Measurements from ENCODE around the gene HOXD3. TPM values are rescaled to one million over a fixed set of nuclear protein-coding genes. Genes with fewer than 3 reads are reported as not detected.

Gene HOXD3
- polyA plus RNA-seq, 1 donor (not counting 4 experiments of a cell fraction or from before 2014, with no cell fraction given): not detected

- dilution Hi-C loops (cut with MboI; ENCODE audit: extremely low pct_ligation_motif_present, low sequenced_read_pairs): loop anchor here (25.0 kb wide), 1 partner anchor 467 kb away; no protein-coding TSS in a partner anchor
- no peaks in the 10 kb centered on the region for H4K20me1 ChIP-seq (ENCODE audit: control insufficient read depth, extremely low read depth, insufficient read depth, low read length)
- H3K4me3 ChIP-seq (ENCODE audit: control insufficient read depth in 2 of 3, extremely low read depth in 1 of 3, insufficient read depth in 2 of 3, low read depth in 1 of 3, low read length in 3 of 3): no peak overlapping the region
- H3K27me3 ChIP-seq (ENCODE audit: control insufficient read depth, extremely low read depth, insufficient read depth, low read length): peaks cover 74% of the 10 kb centered on the region
- H3K9me1 ChIP-seq (ENCODE audit: control insufficient read depth, extremely low read depth, insufficient read depth, low read length): no peaks in the 10 kb centered on the region
- peaks cover 5% of the 10 kb centered on the region for H3K9me3 ChIP-seq (ENCODE audit: control insufficient read depth, low read depth, low read length)
- no peak for TF ChIP-seq CTCF (optimal IDR thresholded peaks at IDR 0.05 in 1 of 3, IDR thresholded peaks at IDR 0.05 in 1 of 3, conservative IDR thresholded peaks at IDR 0.05 in 1 of 3; ENCODE audit: extremely low read depth in 1 of 3, insufficient read depth in 2 of 3, low read length in 3 of 3)
- no peak for TF ChIP-seq EZH2 (IDR thresholded peaks at IDR 0.05; ENCODE audit: low read length)
- no peak overlapping the region for H3K9ac ChIP-seq (ENCODE audit: control insufficient read depth, extremely low read depth, insufficient read depth, low read length)
- no peaks in the 10 kb centered on the region for H3K79me2 ChIP-seq (ENCODE audit: control insufficient read depth, insufficient read depth, low read length)
- H3K4me2 ChIP-seq (ENCODE audit: control insufficient read depth, extremely low read depth, insufficient read depth, low read depth, low read length): no peak overlapping the region
- H3K4me1 ChIP-seq (ENCODE audit: control insufficient read depth, extremely low read depth, insufficient read depth, low read length): no peaks in the 10 kb centered on the region
- H2AFZ ChIP-seq (ENCODE audit: control insufficient read depth, low read length): no peak overlapping the region
- DNase-seq (ENCODE audit: low read depth, low spot score): no peak
- no peak for FAIRE-seq
- H3K36me3 ChIP-seq (ENCODE audit: control insufficient read depth in 2 of 2, extremely low read depth in 1 of 2, insufficient read depth in 2 of 2, low read length in 2 of 2): no peaks in the 10 kb centered on the region
- H3K27ac ChIP-seq (ENCODE audit: control insufficient read depth, insufficient read depth, low read length): no peak overlapping the region
Measured at GRCh38 chr2:176170602-176171305, 13.6 kb downstream of the HOXD3 start.

DNA sequence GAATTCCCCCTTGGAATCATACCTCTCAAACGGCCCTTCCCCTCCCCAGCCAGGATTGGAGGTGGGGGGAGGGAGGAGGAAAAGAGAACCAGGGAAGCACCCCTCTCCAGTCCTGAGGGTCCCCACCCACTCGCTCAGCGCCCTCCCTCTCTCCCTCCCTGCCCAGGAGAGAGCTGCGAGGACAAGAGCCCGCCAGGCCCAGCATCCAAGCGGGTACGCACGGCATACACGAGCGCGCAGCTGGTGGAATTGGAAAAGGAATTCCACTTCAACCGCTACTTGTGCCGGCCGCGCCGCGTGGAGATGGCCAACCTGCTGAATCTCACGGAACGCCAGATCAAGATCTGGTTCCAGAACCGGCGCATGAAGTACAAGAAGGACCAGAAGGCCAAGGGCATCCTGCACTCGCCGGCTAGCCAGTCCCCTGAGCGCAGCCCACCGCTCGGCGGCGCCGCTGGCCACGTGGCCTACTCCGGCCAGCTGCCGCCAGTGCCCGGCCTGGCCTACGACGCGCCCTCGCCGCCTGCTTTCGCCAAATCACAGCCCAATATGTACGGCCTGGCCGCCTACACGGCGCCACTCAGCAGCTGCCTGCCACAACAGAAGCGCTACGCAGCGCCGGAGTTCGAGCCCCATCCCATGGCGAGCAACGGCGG is 14.4 kb downstream of the HOXD3 start:
- Histone ChIP-seq H3K27ac (ENCODE audit: control insufficient read depth, insufficient read depth, low read length) (no peak overlapping the region), H3K4me2 (ENCODE audit: control insufficient read depth, extremely low read depth, insufficient read depth, low read depth, low read length) (no peak overlapping the region), H3K4me3 (ENCODE audit: control insufficient read depth in 2 of 3, extremely low read depth in 1 of 3, insufficient read depth in 2 of 3, low read depth in 1 of 3, low read length in 3 of 3) (no peak overlapping the region), H3K36me3 (ENCODE audit: control insufficient read depth in 2 of 2, extremely low read depth in 1 of 2, insufficient read depth in 2 of 2, low read length in 2 of 2) (no peaks in the 10 kb centered on the region), H3K9me1 (ENCODE audit: control insufficient read depth, extremely low read depth, insufficient read depth, low read length) (no peaks in the 10 kb centered on the region), H4K20me1 (ENCODE audit: control insufficient read depth, extremely low read depth, insufficient read depth, low read length) (peaks cover under 1% of the 10 kb centered on the region), H3K4me1 (ENCODE audit: control insufficient read depth, extremely low read depth, insufficient read depth, low read length) (no peaks in the 10 kb centered on the region), H3K79me2 (ENCODE audit: control insufficient read depth, insufficient read depth, low read length) (no peaks in the 10 kb centered on the region), H3K27me3 (ENCODE audit: control insufficient read depth, extremely low read depth, insufficient read depth, low read length) (peaks cover 75% of the 10 kb centered on the region), H3K9ac (ENCODE audit: control insufficient read depth, extremely low read depth, insufficient read depth, low read length) (no peak overlapping the region), H2AFZ (ENCODE audit: control insufficient read depth, low read length) (no peak overlapping the region), H3K9me3 (ENCODE audit: control insufficient read depth, low read depth, low read length) (peaks cover 5% of the 10 kb centered on the region)
- no peak for FAIRE-seq
- no peak for TF ChIP-seq CTCF (optimal IDR thresholded peaks at IDR 0.05 in 1 of 3, IDR thresholded peaks at IDR 0.05 in 1 of 3, conservative IDR thresholded peaks at IDR 0.05 in 1 of 3; ENCODE audit: extremely low read depth in 1 of 3, insufficient read depth in 2 of 3, low read length in 3 of 3)
- no peak for TF ChIP-seq EZH2 (IDR thresholded peaks at IDR 0.05; ENCODE audit: low read length)
- dilution Hi-C loops (cut with MboI; ENCODE audit: extremely low pct_ligation_motif_present, low sequenced_read_pairs): loop anchor here (25.0 kb wide), 1 partner anchor 466 kb away; no protein-coding TSS in a partner anchor
- no peak for DNase-seq (ENCODE audit: low read depth, low spot score)

All from keratinocyte (primary cell).